ENCODE data around the gene RPS6KB2.
A peak's percentile ranks its signal among the peaks of the same experiment; 100 is the strongest.

The RPS6KB2 gene

GRCh38 chr11:67482827-67483798 is 54.8 kb downstream of the RPS6KB2 start, which contains the start of gene AIP:
AIP (plus strand) TSS chr11:67483026; CDS start chr11:67483159, 133 bp downstream.
- Histone ChIP-seq H2BK120ac (ENCODE audit: low read depth, low read length) (no peak within 1 kb of the TSS), H4K8ac (ENCODE audit: low read depth, low read length) (peak within 1 kb of the TSS; percentile 19), H3K36me3 (replicated peaks in 1 of 2; ENCODE audit: control insufficient read depth in 2 of 2, insufficient read depth in 2 of 2, low read length in 2 of 2) (peaks cover 2 to 18% of the 10 kb centered on the region in 2 donors), H3K27ac (replicated peaks; ENCODE audit: low read length) (peak within 1 kb of the TSS; percentile 82), H4K91ac (ENCODE audit: low read depth, low read length, poor library complexity) (no peak within 1 kb of the TSS), H2AFZ (ENCODE audit: low read length) (peak within 1 kb of the TSS; percentile 86), H3K4me1 (ENCODE audit: control insufficient read depth in 2 of 2, insufficient read depth in 1 of 2, low read depth in 1 of 2, low read length in 2 of 2) (peaks cover 4 to 7% of the 10 kb centered on the region in 2 donors), H3K18ac (ENCODE audit: low read length) (peak within 1 kb of the TSS; percentile 98), H2BK15ac (ENCODE audit: low read length) (peak within 1 kb of the TSS; percentile 60), H3K23ac (ENCODE audit: low read depth, low read length, poor library complexity) (peak within 1 kb of the TSS; percentile 76), H3K4me2 (ENCODE audit: insufficient read depth, low read length, poor library complexity, severe bottlenecking) (peak within 1 kb of the TSS; percentile 72), H2BK5ac (ENCODE audit: low read length) (peak within 1 kb of the TSS; percentile 49), H2BK12ac (ENCODE audit: low read length) (no peak within 1 kb of the TSS), H3K9me3 (replicated peaks in 1 of 2; ENCODE audit: control insufficient read depth in 2 of 2, insufficient read depth in 1 of 2, low read depth in 1 of 2, low read length in 2 of 2) (peaks cover 0 to 3% of the 10 kb centered on the region in 2 donors), H3K4ac (ENCODE audit: low read length) (no peak within 1 kb of the TSS), H3K14ac (ENCODE audit: low read length) (peak within 1 kb of the TSS; percentile 25), H3K79me1 (ENCODE audit: low read depth, low read length) (peaks cover 7% of the 10 kb centered on the region), H2AK5ac (ENCODE audit: low read depth, low read length) (peak within 1 kb of the TSS; percentile 83), H3K27me3 (ENCODE audit: control insufficient read depth in 3 of 3, insufficient read depth in 3 of 3, low read depth in 1 of 3, low read length in 3 of 3) (no peaks in the 10 kb centered on the region), H3K9ac (ENCODE audit: low read depth, low read length, poor library complexity) (peak within 1 kb of the TSS; percentile 96), H3K4me3 (ENCODE audit: low read length in 2 of 2) (peak within 1 kb of the TSS; percentile 57 to 89)
- DNase-seq (ENCODE audit: low spot score): peak; percentile 98
- no CpG with 5 or more reads among the region's 60 CpGs for WGBS, 2 donors (ENCODE audit: extremely low coverage in 2 of 2, insufficient read length in 2 of 2, insufficient replicate concordance in 1 of 2)

- Histone ChIP-seq H4K8ac (ENCODE audit: low read depth, low read length) (peak overlapping the region; percentile 19), H3K4ac (ENCODE audit: low read length) (no peak overlapping the region), H2BK15ac (ENCODE audit: low read length) (peak overlapping the region; percentile 60), H3K4me2 (ENCODE audit: insufficient read depth, low read length, poor library complexity, severe bottlenecking) (peak overlapping the region; percentile 72), H3K4me3 (ENCODE audit: low read length in 2 of 2) (peak overlapping the region in 1 of 2 donors; percentile 57), H2AFZ (ENCODE audit: low read length) (peak overlapping the region; percentile 86), H3K79me1 (ENCODE audit: low read depth, low read length) (peaks cover 7% of the 10 kb centered on the region), H3K23ac (ENCODE audit: low read depth, low read length, poor library complexity) (peak overlapping the region; percentile 27), H3K14ac (ENCODE audit: low read length) (peak overlapping the region; percentile 25), H2BK120ac (ENCODE audit: low read depth, low read length) (no peak overlapping the region), H2AK5ac (ENCODE audit: low read depth, low read length) (peak overlapping the region; percentile 83), H2BK5ac (ENCODE audit: low read length) (peak overlapping the region; percentile 49), H3K9me3 (replicated peaks in 1 of 2; ENCODE audit: control insufficient read depth in 2 of 2, insufficient read depth in 1 of 2, low read depth in 1 of 2, low read length in 2 of 2) (peaks cover 0 to 3% of the 10 kb centered on the region in 2 donors), H3K27ac (replicated peaks; ENCODE audit: low read length) (no peak overlapping the region), H2BK12ac (ENCODE audit: low read length) (no peak overlapping the region), H4K91ac (ENCODE audit: low read depth, low read length, poor library complexity) (no peak overlapping the region), H3K18ac (ENCODE audit: low read length) (peak overlapping the region; percentile 15), H3K36me3 (replicated peaks in 1 of 2; ENCODE audit: control insufficient read depth in 2 of 2, insufficient read depth in 2 of 2, low read length in 2 of 2) (peaks cover 3 to 24% of the 10 kb centered on the region in 2 donors), H3K27me3 (ENCODE audit: control insufficient read depth in 3 of 3, insufficient read depth in 3 of 3, low read depth in 1 of 3, low read length in 3 of 3) (no peaks in the 10 kb centered on the region), H3K9ac (ENCODE audit: low read depth, low read length, poor library complexity) (peak overlapping the region; percentile 25), H3K4me1 (ENCODE audit: control insufficient read depth in 2 of 2, insufficient read depth in 1 of 2, low read depth in 1 of 2, low read length in 2 of 2) (peaks cover 4 to 7% of the 10 kb centered on the region in 2 donors)
- WGBS, 2 donors (ENCODE audit: extremely low coverage in 2 of 2, insufficient read length in 2 of 2, insufficient replicate concordance in 1 of 2): no CpG with 5 or more reads among the region's 16 CpGs
- DNase-seq (ENCODE audit: low spot score): no peak
These were observed 55.8 kb downstream of the RPS6KB2 start for GRCh38 chr11:67483831-67484665.

DNA sequence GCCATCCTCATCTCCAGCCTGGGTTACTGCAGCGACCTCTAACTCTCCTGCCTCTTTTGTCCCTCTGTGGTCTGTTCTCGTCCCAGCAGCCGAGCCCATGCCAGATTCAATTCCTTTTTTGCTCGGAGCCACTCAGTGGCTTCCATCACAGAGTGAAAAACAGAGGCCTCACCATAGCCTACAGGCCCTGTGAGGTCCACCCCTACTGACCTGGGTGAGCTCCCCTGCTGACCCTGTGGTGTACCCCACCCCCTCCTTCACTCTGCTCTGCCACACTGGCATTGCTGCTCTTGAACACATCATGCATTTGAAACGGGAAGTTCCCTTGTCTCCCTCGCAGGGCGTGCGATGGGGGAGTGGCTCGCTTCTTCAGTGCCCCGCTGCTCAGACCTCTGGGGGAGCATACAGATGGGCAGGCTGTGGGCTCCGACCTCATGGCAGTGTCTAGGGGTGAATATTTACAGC is 56.6 kb downstream of the RPS6KB2 start:
- H2BK15ac ChIP-seq (ENCODE audit: low read length): peak overlapping the region; percentile 13
- peaks cover 11 to 32% of the 10 kb centered on the region in 2 donors for H3K36me3 ChIP-seq (replicated peaks in 1 of 2; ENCODE audit: control insufficient read depth in 2 of 2, insufficient read depth in 2 of 2, low read length in 2 of 2)
- H3K23ac ChIP-seq (ENCODE audit: low read depth, low read length, poor library complexity): no peak overlapping the region
- H4K91ac ChIP-seq (ENCODE audit: low read depth, low read length, poor library complexity): no peak overlapping the region
- H2BK12ac ChIP-seq (ENCODE audit: low read length): no peak overlapping the region
- no peak overlapping the region for H3K4me3 ChIP-seq (ENCODE audit: low read length in 2 of 2)
- H3K9me3 ChIP-seq (replicated peaks in 1 of 2; ENCODE audit: control insufficient read depth in 2 of 2, insufficient read depth in 1 of 2, low read depth in 1 of 2, low read length in 2 of 2): peaks cover 0 to 3% of the 10 kb centered on the region in 2 donors
- H2BK120ac ChIP-seq (ENCODE audit: low read depth, low read length): no peak overlapping the region
- H3K27ac ChIP-seq (replicated peaks; ENCODE audit: low read length): no peak overlapping the region
- H2BK5ac ChIP-seq (ENCODE audit: low read length): no peak overlapping the region
- no peak overlapping the region for H3K4me2 ChIP-seq (ENCODE audit: insufficient read depth, low read length, poor library complexity, severe bottlenecking)
- no peaks in the 10 kb centered on the region for H3K27me3 ChIP-seq (ENCODE audit: control insufficient read depth in 3 of 3, insufficient read depth in 3 of 3, low read depth in 1 of 3, low read length in 3 of 3)
- no peak overlapping the region for H3K14ac ChIP-seq (ENCODE audit: low read length)
- WGBS, 2 donors (ENCODE audit: extremely low coverage in 2 of 2, insufficient read length in 2 of 2, insufficient replicate concordance in 1 of 2): no CpG with 5 or more reads among the region's 11 CpGs
- no peak overlapping the region for H3K4ac ChIP-seq (ENCODE audit: low read length)
- peaks cover 7% of the 10 kb centered on the region for H3K79me1 ChIP-seq (ENCODE audit: low read depth, low read length)
- no peak overlapping the region for H3K18ac ChIP-seq (ENCODE audit: low read length)
- H2AFZ ChIP-seq (ENCODE audit: low read length): no peak overlapping the region
- peak overlapping the region; percentile 32 for H3K9ac ChIP-seq (ENCODE audit: low read depth, low read length, poor library complexity)
- no peak overlapping the region for H2AK5ac ChIP-seq (ENCODE audit: low read depth, low read length)
- H3K4me1 ChIP-seq (ENCODE audit: control insufficient read depth in 2 of 2, insufficient read depth in 1 of 2, low read depth in 1 of 2, low read length in 2 of 2): peaks cover 4 to 7% of the 10 kb centered on the region in 2 donors
- no peak for DNase-seq (ENCODE audit: low spot score)
- peak overlapping the region; percentile 65 for H4K8ac ChIP-seq (ENCODE audit: low read depth, low read length)
